Skeletal muscle cell (primary cell): ENCODE data around the gene HTR3C.

Experiments used
- DNase-seq: peaks from one replicate; pipeline ENCODE4 v3.0.0-alpha.2; 2010; ENCODE audit warnings: low read depth
- H3K4me3 ChIP-seq: 2 replicates; pipeline ENCODE4 v1.5.1; 2011; ENCODE audit warnings: low read depth, mild to moderate bottlenecking, control low read depth, low read length, moderate library complexity

The HTR3C gene

DNA sequence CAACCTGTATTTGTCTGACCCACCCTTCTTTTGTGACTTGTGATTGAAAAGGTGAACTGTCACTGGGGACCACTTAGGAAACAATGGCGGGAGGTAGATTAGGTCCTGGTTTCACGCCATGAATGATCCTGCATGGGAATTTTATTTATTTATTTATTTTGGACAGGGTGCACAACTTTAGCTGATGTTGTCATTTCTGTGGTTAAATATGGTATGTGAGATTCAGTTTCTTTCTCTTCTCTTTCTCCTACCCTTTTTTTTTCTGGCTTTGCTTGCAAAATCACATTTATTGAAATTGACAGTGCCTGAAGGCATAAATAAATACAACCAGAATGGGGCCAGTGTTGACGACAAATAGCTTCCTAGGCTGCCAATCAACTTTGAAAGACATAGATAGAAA is 26.0 kb downstream of the HTR3C start:
- DNase-seq = no peak

GRCh38 chr3:184081116-184081830 is 28.4 kb downstream of the HTR3C start:
- no peak overlapping the region for H3K4me3 ChIP-seq
- DNase-seq = no peak

More for the DNA sequence above, 26.0 kb downstream of the HTR3C start:
- no peak overlapping the region for H3K4me3 ChIP-seq

DNA sequence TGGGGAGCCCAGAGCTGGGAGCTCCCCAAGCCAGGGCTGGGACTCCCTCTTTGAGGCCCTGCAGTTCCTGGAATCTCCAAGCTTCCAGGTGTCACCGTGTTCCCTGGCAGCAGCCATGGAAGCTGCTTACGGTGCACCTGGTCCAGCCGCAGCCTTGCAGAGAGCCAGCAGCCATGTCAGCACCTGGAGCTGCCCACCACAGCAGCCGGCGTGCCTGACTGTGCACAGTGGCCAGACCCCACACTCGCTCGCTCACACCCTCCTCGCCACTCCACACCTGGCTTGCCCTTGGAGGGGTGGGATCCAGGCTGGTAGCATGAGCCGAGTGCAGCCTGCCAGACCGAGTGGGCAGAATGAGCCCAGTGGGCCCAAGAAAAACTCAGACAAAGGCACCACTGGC is 29.2 kb downstream of the HTR3C start:
- no peak overlapping the region for H3K4me3 ChIP-seq
- DNase-seq = no peak

GRCh38 chr3:184082465-184082864 is 29.6 kb downstream of the HTR3C start:
- DNase-seq = no peak
- H3K4me3 ChIP-seq = no peak overlapping the region

DNA sequence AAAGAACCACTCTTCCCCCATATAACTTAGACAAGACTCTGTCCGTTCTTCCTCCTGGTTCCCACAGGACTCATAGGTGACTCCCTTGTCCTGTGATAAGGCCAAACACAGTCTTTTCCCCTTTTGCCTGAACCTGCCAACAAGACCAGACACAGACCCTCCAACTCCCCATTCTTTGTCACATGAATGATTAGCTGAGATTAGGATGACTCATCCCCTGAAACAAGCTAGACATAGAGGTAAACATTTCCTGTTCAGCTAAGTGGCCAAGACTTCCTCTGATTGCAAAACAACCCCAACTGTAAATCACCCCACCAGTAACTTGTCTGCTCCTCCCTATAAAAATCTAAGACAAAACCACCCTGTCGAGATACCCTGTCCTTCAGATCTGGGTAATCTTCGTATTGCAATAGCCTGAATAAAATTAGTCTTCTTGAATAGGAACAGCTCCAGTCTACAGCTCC is 32.6 kb downstream of the HTR3C start:
- no peak for DNase-seq
- no peak overlapping the region for H3K4me3 ChIP-seq

DNA sequence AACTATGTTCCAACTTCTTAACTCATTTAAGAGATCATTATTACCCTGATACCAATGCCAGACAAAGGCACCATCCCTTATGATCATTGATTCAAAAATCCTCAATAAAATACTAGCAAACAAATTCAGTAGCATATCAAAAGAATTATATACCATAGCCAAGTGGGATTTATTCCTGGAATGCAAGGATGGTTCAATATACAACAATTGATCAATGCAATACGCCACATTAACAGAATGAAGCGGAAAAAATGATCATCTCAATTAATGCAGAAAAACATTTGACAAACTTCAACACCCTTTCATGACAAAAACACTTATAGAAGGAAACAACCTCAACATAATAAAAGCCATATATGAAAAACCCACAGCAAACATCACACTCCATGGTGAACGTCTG is 39.4 kb downstream of the HTR3C start:
- H3K4me3 ChIP-seq = no peak overlapping the region
- no peak for DNase-seq

GRCh38 chr3:184096811-184097383 is 44.0 kb downstream of the HTR3C start, which contains the start of gene HTR3E:
Gene HTR3E, plus strand, starts transcription at chr3:184097064. Its CDS starts 466 bp downstream, at chr3:184097530.
- no peak for DNase-seq
- H3K4me3 ChIP-seq = no peak within 1 kb of the TSS

GRCh38 chr3:184097556-184097955 is 44.7 kb downstream of the HTR3C start:
- H3K4me3 ChIP-seq = no peak overlapping the region
- no peak for DNase-seq

DNA sequence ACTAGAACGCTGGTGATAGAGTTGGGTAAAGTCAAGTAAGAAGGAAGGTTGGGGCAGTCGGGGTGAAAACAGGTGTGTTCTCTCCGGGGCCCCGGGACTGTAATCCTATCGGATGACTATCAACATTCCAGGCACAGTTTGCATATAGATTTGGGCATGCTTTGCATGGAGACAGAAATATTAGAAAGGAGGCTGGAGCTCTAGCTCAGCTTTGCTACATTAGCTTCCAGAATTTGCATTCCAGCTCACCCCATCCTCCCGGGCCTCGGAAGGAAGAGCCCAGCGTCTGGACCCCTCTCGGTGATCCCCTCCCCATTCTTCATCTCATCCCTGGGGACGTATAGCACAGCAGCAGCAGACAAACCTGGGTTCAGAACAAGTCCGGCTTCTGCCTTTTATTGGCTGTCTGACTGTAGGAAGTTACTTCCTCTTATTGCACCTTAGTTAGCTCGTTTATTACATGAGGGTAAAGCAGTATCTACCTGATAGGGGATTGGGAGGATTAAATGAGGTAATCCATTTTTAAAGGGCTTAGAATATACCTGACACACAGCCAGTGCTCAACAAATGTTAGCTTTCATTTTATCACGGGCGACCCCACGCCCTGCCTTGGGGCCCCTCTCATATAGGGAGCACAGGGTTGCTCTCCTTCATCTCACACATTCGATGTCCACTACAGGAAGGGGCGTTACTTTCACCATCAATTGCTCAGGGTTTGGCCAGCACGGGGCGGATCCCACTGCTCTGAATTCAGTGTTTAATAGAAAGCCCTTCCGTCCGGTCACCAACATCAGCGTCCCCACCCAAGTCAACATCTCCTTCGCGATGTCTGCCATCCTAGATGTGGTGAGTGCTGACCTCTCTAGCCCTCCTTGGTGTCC is 47.2 kb downstream of the HTR3C start:
- DNase-seq = no peak
- no peak overlapping the region for H3K4me3 ChIP-seq
